ENCODE measurements around the gene TMCO1. TPM values are rescaled to one million over a fixed set of nuclear protein-coding genes. Genes with fewer than 3 reads are reported as not detected.
A peak's percentile ranks its signal among the peaks of the same experiment; 100 is the strongest.
"Not testable (repeated sequence)": the region's sequence is repeated elsewhere in the genome, so short reads cannot be mapped to it uniquely, and the experiment has no call there.

TMCO1 gene
- total RNA-seq, 3 donors from 2014 or later = 95.3 to 98.6 (median 95.8) TPM

GRCh38 chr1:165686121-165686970 lies 82.3 kb downstream of the TMCO1 start:
- peak overlapping the region; percentile 50 for H3K4me3 Mint-ChIP-seq
- ATAC-seq = peak in 1 of 2 donors; percentile 40
- H3K36me3 Mint-ChIP-seq (ENCODE audit: insufficient read depth) = peaks cover 52% of the 10 kb centered on the region
- H3K4me1 Mint-ChIP-seq (ENCODE audit: low read depth) = peaks cover 36% of the 10 kb centered on the region
- peaks cover 4% of the 10 kb centered on the region for H3K9me3 Mint-ChIP-seq
- no peaks in the 10 kb centered on the region for H3K27me3 Mint-ChIP-seq (ENCODE audit: low read depth)
- no peak for DNase-seq

- no peak for DNase-seq
- peaks cover 40% of the 10 kb centered on the region for H3K4me1 Mint-ChIP-seq (ENCODE audit: low read depth)
- H3K9me3 Mint-ChIP-seq = peaks cover 4% of the 10 kb centered on the region
- no peaks in the 10 kb centered on the region for H3K27me3 Mint-ChIP-seq (ENCODE audit: low read depth)
- ATAC-seq = no peak
- peaks cover 54% of the 10 kb centered on the region for H3K36me3 Mint-ChIP-seq (ENCODE audit: insufficient read depth)
- no peak overlapping the region for H3K4me3 Mint-ChIP-seq
Observed at GRCh38 chr1:165683848-165684485, 84.7 kb downstream of the TMCO1 start.

GRCh38 chr1:165680773-165681172 lies 87.9 kb downstream of the TMCO1 start:
- Mint-ChIP-seq H3K4me1 (ENCODE audit: low read depth) (peaks cover 31% of the 10 kb centered on the region), H3K36me3 (ENCODE audit: insufficient read depth) (peaks cover 48% of the 10 kb centered on the region)
- not testable (repeated sequence) for DNase-seq; ATAC-seq; H3K27me3 Mint-ChIP-seq (ENCODE audit: low read depth); H3K4me3 Mint-ChIP-seq; H3K9me3 Mint-ChIP-seq

- Mint-ChIP-seq H3K4me1 (ENCODE audit: low read depth) (peaks cover 26% of the 10 kb centered on the region), H3K27me3 (ENCODE audit: low read depth) (no peaks in the 10 kb centered on the region), H3K9me3 (no peaks in the 10 kb centered on the region), H3K4me3 (no peak overlapping the region), H3K36me3 (ENCODE audit: insufficient read depth) (peaks cover 48% of the 10 kb centered on the region)
- ATAC-seq (no peak), DNase-seq (no peak)
Observed at GRCh38 chr1:165680303-165680702, 88.4 kb downstream of the TMCO1 start.

GRCh38 chr1:165679282-165680036 lies 89.2 kb downstream of the TMCO1 start:
- no peak overlapping the region for H3K4me3 Mint-ChIP-seq
- DNase-seq (no peak), ATAC-seq (no peak)
- H3K9me3 Mint-ChIP-seq = no peaks in the 10 kb centered on the region
- H3K27me3 Mint-ChIP-seq (ENCODE audit: low read depth) = no peaks in the 10 kb centered on the region
- peaks cover 20% of the 10 kb centered on the region for H3K4me1 Mint-ChIP-seq (ENCODE audit: low read depth)
- peaks cover 46% of the 10 kb centered on the region for H3K36me3 Mint-ChIP-seq (ENCODE audit: insufficient read depth)

- ATAC-seq = no peak
- peaks cover 45% of the 10 kb centered on the region for H3K36me3 Mint-ChIP-seq (ENCODE audit: insufficient read depth)
- no peaks in the 10 kb centered on the region for H3K9me3 Mint-ChIP-seq
- H3K4me1 Mint-ChIP-seq (ENCODE audit: low read depth) = peaks cover 17% of the 10 kb centered on the region
- H3K4me3 Mint-ChIP-seq = no peak overlapping the region
- H3K27me3 Mint-ChIP-seq (ENCODE audit: low read depth) = no peaks in the 10 kb centered on the region
- no peak for DNase-seq
Observed at GRCh38 chr1:165678509-165678908, 90.2 kb downstream of the TMCO1 start.

Other genes with a start within 250 kb of the TMCO1 start
- gene LRRC52, start 224.9 kb downstream of the TMCO1 start, total RNA-seq = not detected
- gene MGST3, start 137.6 kb downstream of the TMCO1 start, total RNA-seq = 10 to 100 TPM in 2 of 3 donors, 1 to 10 TPM in 1; 7.3 to 12.8 (median 11.5) TPM
- gene ALDH9A1, start 70.3 kb downstream of the TMCO1 start, total RNA-seq = 10 to 100 TPM; 40.1 to 47.3 (median 42.4) TPM
- gene UCK2, start 58.7 kb upstream of the TMCO1 start, total RNA-seq = 100 to 1,000 TPM; 106 to 128 (median 122) TPM

Data from activated T-cell treated with anti-CD3 and anti-CD28 coated beads, Interleukin-2, amount 50 U/mL, for 4 hours (primary cell).